ENCODE data around the gene MAML3. TPM values are rescaled to one million over a fixed set of nuclear protein-coding genes. Genes with fewer than 3 reads are reported as not detected.

Gene MAML3
- total RNA-seq, 2 donors from 2014 or later, result 29.2 to 32.2 TPM

DNA sequence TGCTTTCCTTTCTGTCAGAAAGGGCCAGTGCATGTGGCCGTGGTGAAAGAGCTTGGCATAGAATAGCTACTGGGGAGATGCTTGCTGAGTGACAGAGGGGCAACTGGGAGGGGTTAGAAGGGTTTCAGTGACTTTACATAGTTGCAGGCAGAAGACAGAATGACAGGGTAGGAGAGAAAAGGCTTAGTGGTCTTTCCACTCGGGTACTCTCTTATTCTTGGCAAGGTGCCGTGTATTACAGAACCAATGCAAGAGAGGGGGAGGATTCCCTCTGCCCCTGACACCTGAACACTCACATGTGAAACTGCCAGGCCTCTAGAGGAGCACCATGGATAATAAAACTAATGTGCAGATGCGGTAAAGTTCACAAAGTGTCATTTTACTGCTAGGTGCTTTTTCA, 260.2 kb downstream of the MAML3 start:
- H3K27ac Mint-ChIP-seq, result no peak overlapping the region
- H3K36me3 ChIP-seq (ENCODE audit: control insufficient read depth, insufficient read depth, low read length), result peaks cover 20% of the 10 kb centered on the region
- DNase-seq, result no peak
- H3K36me3 Mint-ChIP-seq (ENCODE audit: low read depth), result peaks cover 21% of the 10 kb centered on the region
- H3K27me3 ChIP-seq (ENCODE audit: control insufficient read depth, insufficient read depth, low read length, poor library complexity, severe bottlenecking), result no peaks in the 10 kb centered on the region
- peaks cover under 1% of the 10 kb centered on the region for H3K4me1 ChIP-seq (ENCODE audit: control insufficient read depth, insufficient read depth, low read length)
- H3K9me3 Mint-ChIP-seq, result no peaks in the 10 kb centered on the region
- peaks cover 11% of the 10 kb centered on the region for H3K4me1 Mint-ChIP-seq
- no peak overlapping the region for H3K4me3 ChIP-seq (ENCODE audit: low read length)
- H3K4me3 Mint-ChIP-seq, result no peak overlapping the region
- WGBS, 2 experiments (ENCODE audit: insufficient coverage in 1 of 2, insufficient read length in 1 of 2), result 81 to 89% methylated on average over 4 of the region's 4 CpGs
- no peaks in the 10 kb centered on the region for H3K9me3 ChIP-seq (ENCODE audit: control insufficient read depth, low read length)
- H3K9ac ChIP-seq (ENCODE audit: extremely low read depth, low read length, poor library complexity, severe bottlenecking), result no peak overlapping the region
- H3K27ac ChIP-seq (ENCODE audit: low read depth, low read length), result no peak overlapping the region
- H3K27me3 Mint-ChIP-seq (ENCODE audit: insufficient read depth), result no peaks in the 10 kb centered on the region
- TF ChIP-seq, protein P1, sequence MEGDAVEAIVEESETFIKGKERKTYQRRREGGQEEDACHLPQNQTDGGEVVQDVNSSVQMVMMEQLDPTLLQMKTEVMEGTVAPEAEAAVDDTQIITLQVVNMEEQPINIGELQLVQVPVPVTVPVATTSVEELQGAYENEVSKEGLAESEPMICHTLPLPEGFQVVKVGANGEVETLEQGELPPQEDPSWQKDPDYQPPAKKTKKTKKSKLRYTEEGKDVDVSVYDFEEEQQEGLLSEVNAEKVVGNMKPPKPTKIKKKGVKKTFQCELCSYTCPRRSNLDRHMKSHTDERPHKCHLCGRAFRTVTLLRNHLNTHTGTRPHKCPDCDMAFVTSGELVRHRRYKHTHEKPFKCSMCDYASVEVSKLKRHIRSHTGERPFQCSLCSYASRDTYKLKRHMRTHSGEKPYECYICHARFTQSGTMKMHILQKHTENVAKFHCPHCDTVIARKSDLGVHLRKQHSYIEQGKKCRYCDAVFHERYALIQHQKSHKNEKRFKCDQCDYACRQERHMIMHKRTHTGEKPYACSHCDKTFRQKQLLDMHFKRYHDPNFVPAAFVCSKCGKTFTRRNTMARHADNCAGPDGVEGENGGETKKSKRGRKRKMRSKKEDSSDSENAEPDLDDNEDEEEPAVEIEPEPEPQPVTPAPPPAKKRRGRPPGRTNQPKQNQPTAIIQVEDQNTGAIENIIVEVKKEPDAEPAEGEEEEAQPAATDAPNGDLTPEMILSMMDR (conservative IDR thresholded peaks at IDR 0.05), result no peak

DNA sequence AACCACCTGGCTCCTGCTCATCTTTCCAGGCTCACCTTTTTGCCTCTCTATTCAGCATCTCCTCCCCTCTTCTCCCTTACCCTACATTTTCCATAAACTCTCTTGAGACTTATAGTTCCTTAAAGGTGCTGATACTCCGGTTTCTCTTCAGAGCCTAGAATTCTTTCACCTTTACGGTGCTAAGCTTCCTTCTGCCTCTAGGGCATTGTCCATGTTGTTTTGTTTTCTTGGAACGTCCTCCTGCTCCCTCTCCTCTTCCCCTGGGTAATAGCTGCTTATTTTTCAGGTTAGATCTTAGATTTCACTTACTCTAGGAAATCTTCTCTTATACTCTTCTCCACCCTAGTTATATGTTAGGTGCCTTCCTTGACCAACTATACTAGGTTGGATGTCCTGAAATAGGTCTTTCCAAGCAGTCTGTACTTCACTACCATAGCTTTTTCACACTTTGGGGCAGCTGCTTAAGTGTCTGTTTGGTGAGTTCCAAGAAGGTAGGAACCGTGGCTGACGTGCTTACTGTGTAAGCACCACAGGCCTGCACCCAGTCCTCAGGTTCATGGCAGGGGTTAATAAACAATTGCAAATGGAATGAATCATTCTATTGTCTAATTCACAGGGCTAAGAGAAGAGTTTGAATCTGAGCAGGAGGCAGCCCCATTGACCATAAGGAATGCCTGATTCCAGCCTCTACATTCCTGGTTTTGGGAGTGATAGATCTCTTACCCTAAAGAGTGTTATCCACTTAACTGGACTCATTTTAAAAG, 260.8 kb downstream of the MAML3 start:
- Mint-ChIP-seq H3K27ac (no peak overlapping the region), H3K36me3 (ENCODE audit: low read depth) (peaks cover 26% of the 10 kb centered on the region), H3K4me3 (no peak overlapping the region), H3K4me1 (peaks cover 14% of the 10 kb centered on the region), H3K9me3 (no peaks in the 10 kb centered on the region), H3K27me3 (ENCODE audit: insufficient read depth) (no peaks in the 10 kb centered on the region)
- WGBS, 2 experiments (ENCODE audit: insufficient coverage in 1 of 2, insufficient read length in 1 of 2), result 90 to 91% methylated on average over 3 to 5 of the region's 5 CpGs
- peak; percentile 49 for DNase-seq
- Histone ChIP-seq H3K27me3 (ENCODE audit: control insufficient read depth, insufficient read depth, low read length, poor library complexity, severe bottlenecking) (no peaks in the 10 kb centered on the region), H3K36me3 (ENCODE audit: control insufficient read depth, insufficient read depth, low read length) (peaks cover 23% of the 10 kb centered on the region), H3K9me3 (ENCODE audit: control insufficient read depth, low read length) (no peaks in the 10 kb centered on the region), H3K4me1 (ENCODE audit: control insufficient read depth, insufficient read depth, low read length) (peaks cover 7% of the 10 kb centered on the region), H3K4me3 (ENCODE audit: low read length) (no peak overlapping the region), H3K27ac (ENCODE audit: low read depth, low read length) (no peak overlapping the region), H3K9ac (ENCODE audit: extremely low read depth, low read length, poor library complexity, severe bottlenecking) (no peak overlapping the region)
- TF ChIP-seq, protein P1 (conservative IDR thresholded peaks at IDR 0.05), result peak; percentile 66

DNA sequence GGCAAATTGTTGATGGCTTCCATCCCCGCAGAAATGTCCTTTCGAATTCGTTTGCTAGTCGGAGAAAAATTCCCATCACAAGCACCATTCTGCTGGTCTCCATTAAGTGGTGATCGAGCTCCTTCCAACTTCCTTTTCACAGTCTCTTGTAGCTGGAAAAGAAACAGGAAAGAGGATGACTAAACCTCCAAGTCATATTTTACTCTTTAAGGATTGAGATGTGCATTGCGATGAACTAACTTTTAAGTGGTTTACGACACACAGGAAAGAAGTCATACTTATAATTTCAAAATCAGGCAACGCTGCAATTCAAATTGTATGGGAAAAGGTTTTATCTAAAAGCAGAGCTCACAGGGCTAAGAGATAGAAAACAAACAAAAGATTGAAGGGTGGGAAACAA, 263.2 kb downstream of the MAML3 start:
- Histone ChIP-seq H3K4me3 (ENCODE audit: low read length) (no peak overlapping the region), H3K4me1 (ENCODE audit: control insufficient read depth, insufficient read depth, low read length) (peaks cover 12% of the 10 kb centered on the region), H3K9me3 (ENCODE audit: control insufficient read depth, low read length) (no peaks in the 10 kb centered on the region), H3K36me3 (ENCODE audit: control insufficient read depth, insufficient read depth, low read length) (peaks cover 32% of the 10 kb centered on the region), H3K27me3 (ENCODE audit: control insufficient read depth, insufficient read depth, low read length, poor library complexity, severe bottlenecking) (no peaks in the 10 kb centered on the region), H3K9ac (ENCODE audit: extremely low read depth, low read length, poor library complexity, severe bottlenecking) (no peak overlapping the region), H3K27ac (ENCODE audit: low read depth, low read length) (no peak overlapping the region)
- Mint-ChIP-seq H3K4me3 (no peak overlapping the region), H3K4me1 (peaks cover 29% of the 10 kb centered on the region), H3K9me3 (no peaks in the 10 kb centered on the region), H3K27ac (no peak overlapping the region), H3K36me3 (ENCODE audit: low read depth) (peaks cover 26% of the 10 kb centered on the region), H3K27me3 (ENCODE audit: insufficient read depth) (no peaks in the 10 kb centered on the region)
- no peak for DNase-seq
- 98 to 100% methylated on average over 6 to 8 of the region's 8 CpGs for WGBS, 2 experiments (ENCODE audit: insufficient coverage in 1 of 2, insufficient read length in 1 of 2)
- TF ChIP-seq, protein P1 (conservative IDR thresholded peaks at IDR 0.05), result no peak
